CD4-positive, alpha-beta T cell treated with Interferon gamma for 1 hour (primary cell): ENCODE measurements around the gene EAF1.
"Not testable (repeated sequence)": the region's sequence is repeated elsewhere in the genome, so short reads cannot be mapped to it uniquely, and the experiment has no call there.

Source experiments
- DNase-seq: peaks from one replicate; pipeline ENCODE4 v3.0.0-alpha.2; 2020

The EAF1 gene

GRCh38 chr3:15409239-15409638, 18.2 kb upstream of the EAF1 start:
- DNase-seq, result no peak

GRCh38 chr3:15409774-15410173, 17.6 kb upstream of the EAF1 start:
- DNase-seq, result no peak

DNA sequence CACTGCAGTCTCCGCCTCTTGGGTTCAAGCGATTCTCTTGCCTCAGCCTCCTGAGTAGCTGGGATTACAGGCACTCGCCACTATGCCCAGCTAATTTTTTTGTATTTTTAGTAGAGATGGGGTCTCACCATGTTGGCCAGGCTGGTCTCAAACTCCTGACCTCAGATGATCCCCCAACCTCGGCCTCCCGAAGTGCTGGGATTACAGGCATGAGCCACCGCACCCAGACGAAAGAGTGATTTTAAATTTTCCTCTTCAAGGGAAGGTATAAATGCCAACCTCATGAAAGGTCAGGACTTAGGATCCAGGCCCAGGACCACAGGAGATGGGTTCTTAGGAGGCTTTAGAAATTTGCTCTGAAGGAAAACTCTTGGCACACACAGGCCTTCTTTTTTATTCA, 16.4 kb upstream of the EAF1 start:
- DNase-seq, result not testable (repeated sequence)

- DNase-seq, result no peak
Observed at GRCh38 chr3:15420871-15421270, 6.5 kb upstream of the EAF1 start.

GRCh38 chr3:15426579-15427118, 749 bp upstream of the EAF1 start:
- no peak for DNase-seq

- no peak for DNase-seq
Observed at GRCh38 chr3:15427981-15428380, 583 bp downstream of the EAF1 start.

GRCh38 chr3:15428539-15428938, 1.1 kb downstream of the EAF1 start:
- DNase-seq, result peak; percentile 56

DNA sequence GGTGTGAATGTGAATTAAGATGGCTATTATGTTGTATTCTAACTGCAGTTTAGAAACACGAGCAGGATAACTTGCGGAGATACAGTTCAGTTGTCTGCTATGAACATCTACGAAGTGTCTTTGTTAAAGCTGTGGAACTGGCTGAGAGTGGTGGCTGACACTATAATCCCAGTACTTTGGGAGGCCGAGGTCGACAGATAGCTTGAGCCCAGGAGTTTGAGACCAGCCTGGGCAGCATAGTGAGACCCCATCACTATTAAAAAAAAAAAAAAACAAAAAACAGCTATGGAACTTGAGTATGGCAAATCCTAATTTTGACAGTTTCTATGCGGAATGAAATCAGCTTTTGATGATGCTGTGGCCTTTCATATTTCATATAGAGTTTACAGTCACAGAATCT, 1.7 kb downstream of the EAF1 start:
- DNase-seq, result no peak

DNA sequence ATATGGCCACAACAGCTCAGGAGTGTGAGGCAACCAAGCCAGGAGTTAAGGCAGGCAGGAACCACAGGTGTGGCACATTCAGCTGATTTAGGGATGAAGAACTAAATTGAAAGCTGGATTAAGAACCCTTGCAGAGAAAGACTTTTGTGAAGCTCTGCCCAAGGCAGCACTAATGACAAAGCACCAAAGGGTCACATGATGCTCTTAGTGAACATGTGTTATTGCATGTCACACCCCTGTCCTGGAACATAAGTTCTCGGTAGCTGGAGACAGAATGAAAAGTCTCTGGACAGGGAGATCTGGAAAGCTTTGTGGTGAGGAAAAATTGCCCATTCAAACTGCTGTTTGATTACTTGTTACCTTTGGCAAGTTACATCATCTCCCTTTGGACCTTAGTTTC, 3.2 kb downstream of the EAF1 start:
- no peak for DNase-seq

- no peak for DNase-seq
Observed at GRCh38 chr3:15431256-15431837, 3.9 kb downstream of the EAF1 start.

DNA sequence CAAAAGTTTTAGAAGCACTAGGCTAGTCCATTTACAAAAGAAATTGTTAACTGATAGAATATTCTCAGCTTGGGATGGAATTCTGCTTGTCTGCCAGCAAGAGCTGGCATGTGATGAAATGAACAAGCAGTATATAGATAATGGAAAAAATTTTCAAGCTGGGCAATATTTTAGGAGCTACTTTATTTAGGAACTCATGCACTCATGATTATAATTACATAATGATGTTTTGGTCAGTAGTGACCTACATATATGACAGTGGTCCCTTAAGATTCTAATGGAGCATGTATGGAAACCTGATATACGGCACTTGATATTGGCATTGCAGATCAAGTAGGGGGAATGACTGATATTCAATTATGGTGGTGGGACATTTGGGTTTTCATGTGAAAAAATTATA, 6.1 kb downstream of the EAF1 start:
- no peak for DNase-seq

- no peak for DNase-seq
Observed at GRCh38 chr3:15434756-15435155, 7.4 kb downstream of the EAF1 start.

GRCh38 chr3:15436246-15436645, 8.8 kb downstream of the EAF1 start:
- DNase-seq, result no peak

DNA sequence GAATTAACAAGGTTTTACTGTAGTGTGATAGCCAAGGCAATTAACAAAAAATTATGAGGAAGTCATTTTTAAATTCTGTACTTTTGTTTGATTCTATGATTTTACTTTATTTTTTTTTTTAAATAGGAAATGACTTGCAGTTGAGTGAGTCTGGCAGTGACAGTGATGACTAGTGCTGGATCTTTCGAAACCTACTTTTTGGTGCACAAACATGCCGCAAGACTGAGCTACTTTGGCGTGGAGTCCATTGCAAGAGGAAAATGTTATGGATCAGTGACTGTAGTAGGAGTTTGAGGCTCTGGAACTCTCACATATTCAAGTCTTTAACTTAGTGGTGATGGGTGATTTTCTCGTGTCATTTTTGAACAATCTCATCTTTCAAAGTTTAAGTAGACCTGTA, 11.6 kb downstream of the EAF1 start:
- peak; percentile 20 for DNase-seq

DNA sequence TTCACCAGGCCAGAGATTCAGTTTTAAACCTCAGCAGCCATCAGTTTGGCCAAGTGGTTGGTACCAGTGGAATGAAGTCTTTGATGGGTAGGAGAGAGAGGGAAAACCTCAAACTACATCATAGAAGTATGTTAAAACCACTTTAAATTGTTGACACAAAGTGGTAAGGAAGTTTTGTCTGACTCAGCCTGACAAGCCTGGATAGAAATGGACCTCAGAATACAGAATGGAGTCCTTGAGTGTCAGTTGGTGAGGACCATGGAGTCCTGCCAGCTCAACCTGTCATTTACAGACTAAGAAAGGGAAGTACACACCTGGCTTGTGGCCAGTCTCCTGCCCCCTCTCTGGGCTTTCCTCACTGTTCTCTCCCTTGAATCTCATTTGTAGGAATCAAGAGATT, 12.1 kb downstream of the EAF1 start:
- DNase-seq, result no peak

- DNase-seq, result peak; percentile 39
Observed at GRCh38 chr3:15440891-15441290, 13.5 kb downstream of the EAF1 start.

DNA sequence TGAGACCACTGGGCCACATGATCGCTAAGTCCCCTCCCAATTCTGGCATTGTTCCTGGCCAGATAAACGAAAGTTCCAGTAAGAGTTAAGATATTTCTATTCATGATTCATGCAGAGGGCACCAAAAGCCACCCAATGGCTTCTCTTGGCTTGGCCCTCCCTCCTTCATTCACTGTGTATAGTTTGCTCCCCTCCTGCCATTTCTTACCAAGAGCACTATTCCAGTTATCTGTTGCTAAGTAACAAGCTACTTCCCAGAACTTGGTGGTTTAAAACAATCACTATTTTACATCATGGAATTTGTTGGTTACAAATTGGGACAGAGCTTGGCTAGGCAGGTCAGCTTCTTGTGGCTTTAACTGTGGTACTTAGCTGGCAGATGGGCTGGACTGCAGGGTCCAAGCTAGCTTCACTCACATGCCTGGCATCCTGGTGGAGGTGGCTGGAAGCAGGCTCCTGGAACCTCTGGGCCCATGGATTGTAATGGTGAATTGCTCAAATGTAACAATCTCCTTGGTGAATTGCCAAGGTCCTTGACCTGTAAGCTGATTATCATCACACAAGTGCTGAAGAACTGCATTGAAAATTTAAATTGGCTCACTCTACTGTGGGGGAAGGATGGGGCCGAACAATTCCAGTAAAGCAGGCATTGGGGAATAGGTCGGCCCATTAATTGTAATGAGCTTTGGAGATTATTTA, 16.6 kb downstream of the EAF1 start:
- no peak for DNase-seq

- no peak for DNase-seq
Observed at GRCh38 chr3:15449489-15450224, 22.3 kb downstream of the EAF1 start.

DNA sequence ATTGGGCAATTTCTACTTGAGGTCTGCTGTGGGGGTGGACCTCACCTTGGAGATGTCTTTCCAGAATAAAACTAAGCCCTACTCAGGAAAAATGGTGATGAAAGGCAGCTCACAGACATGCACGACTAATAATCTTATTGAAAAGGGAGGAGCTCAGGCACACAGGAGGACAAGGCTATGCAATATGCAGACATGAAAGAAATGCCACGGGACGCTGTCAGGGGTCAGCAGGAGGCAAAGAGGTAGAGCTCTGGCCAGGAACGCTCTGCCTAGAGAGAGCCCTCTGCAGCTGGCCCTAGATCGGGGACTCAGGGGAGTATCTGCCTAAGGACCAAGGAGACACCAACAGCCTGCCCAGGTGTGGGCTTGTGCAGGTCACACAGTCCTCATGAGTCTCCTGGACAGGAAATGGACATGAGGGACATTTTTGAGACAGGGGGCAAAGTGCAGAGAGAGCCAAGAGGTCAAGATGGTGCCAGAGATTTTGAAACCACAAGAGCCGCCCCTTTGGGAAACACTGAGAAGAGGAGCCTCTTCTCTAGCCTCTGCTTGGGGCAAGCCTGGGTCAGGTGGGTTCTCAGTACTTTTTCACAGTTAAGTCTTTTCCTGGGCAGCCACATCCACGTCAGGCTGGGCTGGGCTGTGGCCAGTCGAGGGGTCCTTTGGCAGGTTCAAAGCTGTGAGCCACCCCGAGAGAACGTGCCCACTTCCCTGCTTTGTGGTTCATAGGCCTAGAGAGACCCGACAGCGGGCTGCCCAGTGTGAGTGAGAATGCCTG, 23.2 kb downstream of the EAF1 start:
- DNase-seq, result no peak

DNA sequence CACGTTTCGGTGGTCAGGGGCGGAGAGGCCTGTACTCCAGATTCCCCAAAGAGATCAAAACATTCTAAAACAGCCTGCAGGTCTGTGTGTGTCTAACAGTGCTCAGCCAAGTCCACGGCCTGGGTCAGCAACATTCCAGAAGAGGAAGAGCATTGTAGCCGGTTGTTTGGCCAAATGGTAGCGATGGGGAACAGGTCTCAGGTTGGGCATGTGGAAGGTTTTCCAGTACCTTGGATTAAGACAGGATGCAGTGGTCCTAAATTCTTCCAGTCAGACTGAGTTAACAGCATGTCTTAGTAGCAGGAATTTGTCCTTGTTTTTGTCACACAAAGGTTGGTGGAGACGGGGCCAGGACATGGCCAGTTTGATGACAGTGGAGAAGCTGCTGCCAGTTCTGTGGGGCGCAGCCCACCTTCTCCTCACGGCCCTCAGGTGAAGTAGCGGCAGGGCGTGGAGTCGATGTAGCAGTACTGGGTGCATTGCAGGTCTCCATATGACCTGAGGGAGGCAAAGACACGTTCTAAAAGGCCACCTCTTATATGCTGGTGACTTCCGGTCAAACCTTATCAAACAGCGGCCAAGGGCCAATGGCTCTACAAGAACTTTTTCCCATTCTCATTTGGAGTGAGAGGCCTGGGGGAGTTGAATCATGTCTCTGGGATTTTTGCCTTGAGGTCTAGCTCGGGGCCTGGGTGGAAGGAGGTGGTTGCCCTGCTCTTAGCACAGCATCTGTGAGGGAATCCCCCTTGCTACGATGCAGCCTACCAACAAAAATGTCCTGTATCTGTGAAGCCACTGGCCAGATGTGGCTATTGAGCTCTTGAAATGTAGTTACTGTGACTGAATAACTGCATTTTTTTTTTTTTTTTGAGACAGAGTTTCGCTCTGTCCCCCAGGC, 24.1 kb downstream of the EAF1 start:
- no peak for DNase-seq

DNA sequence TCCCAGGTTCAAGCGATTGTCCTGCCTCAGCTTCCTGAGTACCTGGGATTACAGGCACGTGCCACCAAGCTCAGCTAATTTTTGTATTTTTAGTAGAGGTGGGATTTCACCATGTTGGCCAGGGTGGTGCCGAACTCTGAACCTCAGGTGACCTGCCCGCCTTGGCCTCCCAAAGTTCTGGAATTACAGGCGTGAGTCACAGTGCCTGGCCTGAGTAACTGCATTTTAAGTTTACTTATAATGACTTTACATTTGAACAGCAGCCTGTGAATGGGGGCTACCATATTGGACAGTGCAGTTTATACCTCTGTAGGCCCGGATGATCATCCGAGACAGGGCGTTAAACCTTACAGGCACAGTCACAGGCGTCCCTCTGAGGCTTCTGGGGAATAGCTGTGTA, 24.8 kb downstream of the EAF1 start:
- no peak for DNase-seq

DNA sequence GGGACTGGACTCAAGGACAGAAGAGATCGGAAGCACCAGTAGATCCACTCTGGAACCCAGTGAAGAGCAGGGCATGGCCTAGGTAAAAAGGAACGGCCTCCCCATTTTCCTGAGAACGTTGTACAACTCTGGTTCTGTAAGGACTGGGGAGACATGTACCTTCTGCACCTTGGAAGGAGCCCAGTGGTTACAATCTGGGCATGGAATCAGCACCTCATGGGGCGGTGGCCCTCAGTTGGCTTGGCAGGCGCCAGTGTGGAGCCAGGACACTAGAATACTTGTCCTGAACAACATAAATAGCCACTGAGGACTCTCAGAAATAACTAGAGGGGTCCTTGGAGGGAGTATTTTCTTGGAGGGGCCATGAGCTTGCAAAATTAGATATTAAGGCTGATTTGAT, 25.6 kb downstream of the EAF1 start:
- no peak for DNase-seq
